Small intestine (tissue), 7 donors: ENCODE measurements around the gene MTNR1B. TPM values are rescaled to one million over a fixed set of nuclear protein-coding genes. Genes with fewer than 3 reads are reported as not detected.

Experiments
- DNase-seq, 2 donors: peaks; one replicate each; pipeline versions ENCODE4 v3.0.0 to v3.0.0-alpha.2; 2013
- FAIRE-seq: peaks from 2 replicates; lab custom pipeline; 2012; peaks lifted over from hg19 to GRCh38; lab: Jason Lieb, UNC
- H3K27ac ChIP-seq, 3 donors: one replicate each; pipeline ENCODE4 v1.5.1; 2013; ENCODE audit warnings: low read length in 2 of 3, mild to moderate bottlenecking in 2 of 3, control low read depth in 1 of 3, inconsistent platforms in 1 of 3, low read depth in 1 of 3, moderate library complexity in 1 of 3
- H3K27me3 ChIP-seq, 3 donors: one replicate each; pipeline ENCODE4 v1.6.1; 2013; ENCODE audit warnings: low read length in 3 of 3, inconsistent platforms in 1 of 3; ENCODE audit not compliant: control insufficient read depth in 3 of 3, insufficient read depth in 3 of 3
- H3K36me3 ChIP-seq, 3 donors: one replicate each; pipeline ENCODE4 v1.6.1; 2013; ENCODE audit warnings: low read length in 3 of 3, inconsistent platforms in 1 of 3, low read depth in 1 of 3, mild to moderate bottlenecking in 1 of 3, moderate library complexity in 1 of 3; ENCODE audit not compliant: control insufficient read depth in 3 of 3, insufficient read depth in 2 of 3
- H3K4me1 ChIP-seq, 3 donors: one replicate each; pipeline ENCODE4 v1.6.1; 2013; ENCODE audit warnings: low read length in 2 of 3, inconsistent platforms in 1 of 3, low read depth in 1 of 3, mild to moderate bottlenecking in 1 of 3, moderate library complexity in 1 of 3; ENCODE audit not compliant: control insufficient read depth in 3 of 3, insufficient read depth in 2 of 3
- H3K4me3 ChIP-seq, 3 donors: one replicate each; pipeline ENCODE4 v1.5.1; 2013; ENCODE audit warnings: low read length in 3 of 3, control low read depth in 1 of 3, inconsistent platforms in 1 of 3, low read depth in 1 of 3, mild to moderate bottlenecking in 1 of 3, moderate library complexity in 1 of 3
- H3K9me3 ChIP-seq, 2 donors: one replicate each; pipeline ENCODE4 v1.6.1; 2013; ENCODE audit warnings: low read depth in 1 of 2, low read length in 1 of 2; ENCODE audit not compliant: control insufficient read depth in 2 of 2, insufficient read depth in 1 of 2
- WGBS, 3 donors: extraction: QIAGEN DNeasy Blood & Tissue Kit; methylation state at CpG; one replicate each; pipeline ENCODE4 v1.1.7; 2013; 5-methylcytosine and 5-hydroxymethylcytosine counted together
- polyA plus RNA-seq, 4 donors: library from polyadenylated mRNA; stranded (reverse) in 3 of 4; unstranded in 1 of 4; fragments of 200-250 nt in 3 of 4; fragments of 120-200 nt in 1 of 4; gene quantifications; one replicate each; pipeline versions ENCODE4 v1.2.1 to v1.2.3, GENCODE V29; 2013
- donor health status: healthy with polysubstance abuse.
- donor health status: control.
- donor health status: control.
- donor health status: Bipolar disorder and iron deficiency.
- donor health status: healthy.

The MTNR1B gene
- polyA plus RNA-seq, 4 donors = not detected

DNA sequence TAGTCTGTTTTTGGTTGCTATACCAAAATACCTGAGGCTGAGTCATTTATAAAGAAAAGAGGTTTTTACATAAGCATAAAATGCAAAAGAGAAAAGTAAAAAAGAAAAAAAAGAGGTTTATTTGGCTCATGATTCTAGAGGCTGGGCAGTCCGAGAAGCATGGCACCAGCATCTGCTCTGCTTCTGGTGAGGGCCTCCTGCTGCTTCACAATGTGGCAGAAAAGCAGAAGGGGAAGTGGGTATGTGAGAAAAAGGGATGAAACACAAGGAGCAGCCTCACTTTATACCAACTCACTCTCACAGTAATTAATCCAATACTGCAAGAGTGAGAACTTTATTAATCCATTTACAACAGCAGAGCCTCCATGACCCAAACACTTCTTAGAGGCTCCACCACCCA is 47.1 kb downstream of the MTNR1B start:
- FAIRE-seq (no peak), DNase-seq (no peak)
- H3K36me3 ChIP-seq = no peaks in the 10 kb centered on the region

DNA sequence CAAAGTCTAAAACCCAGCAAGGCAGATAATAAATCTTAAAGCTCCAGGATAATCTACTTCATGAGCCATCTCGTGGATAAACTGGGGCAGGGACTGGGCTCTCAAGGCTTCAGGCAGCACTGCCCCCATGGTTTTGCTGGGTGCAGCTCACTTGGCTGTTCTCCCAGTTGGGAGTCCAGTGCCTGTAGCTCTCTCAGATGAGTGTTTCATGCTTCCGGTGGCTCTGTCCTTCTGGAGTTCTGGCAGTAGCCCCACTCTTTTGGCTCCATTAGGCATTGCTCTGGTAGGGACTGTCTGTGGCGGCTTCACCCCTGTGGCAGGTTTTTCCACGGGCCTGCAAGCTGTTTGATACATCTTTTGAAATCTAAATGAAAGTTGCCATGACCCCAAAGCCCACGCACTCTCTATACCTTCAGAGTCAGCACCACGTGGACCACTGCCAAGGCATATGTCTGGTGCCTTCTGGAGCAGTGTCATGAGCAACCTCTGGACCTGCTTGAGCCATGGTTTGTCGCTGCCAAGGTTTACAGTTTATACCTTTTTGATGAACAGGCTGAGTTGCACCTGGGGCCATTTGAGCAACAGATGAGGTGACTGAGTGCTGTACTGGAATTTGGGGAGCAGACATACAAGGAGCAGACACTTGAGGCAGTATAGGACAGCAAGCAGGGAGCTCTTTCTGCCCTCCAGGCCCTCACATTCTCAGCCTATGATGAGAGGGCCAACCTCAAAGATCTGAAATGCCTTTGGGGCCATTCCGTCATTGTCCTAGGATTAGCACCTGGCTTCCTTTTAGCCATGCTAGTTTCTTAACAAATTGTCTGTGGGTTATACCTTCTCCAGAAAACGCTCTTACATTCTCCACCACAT is 48.6 kb downstream of the MTNR1B start:
- no peak for FAIRE-seq
- DNase-seq = no peak

More for the DNA sequence above, 47.1 kb downstream of the MTNR1B start:
- Histone ChIP-seq H3K27ac (no peak overlapping the region), H3K4me1 (no peaks in the 10 kb centered on the region), H3K9me3 (no peaks in the 10 kb centered on the region), H3K4me3 (no peak overlapping the region), H3K27me3 (no peaks in the 10 kb centered on the region)
- WGBS, 3 donors = 72 to 92% (median 77%) methylated on average over 1 of the region's 1 CpG

DNA sequence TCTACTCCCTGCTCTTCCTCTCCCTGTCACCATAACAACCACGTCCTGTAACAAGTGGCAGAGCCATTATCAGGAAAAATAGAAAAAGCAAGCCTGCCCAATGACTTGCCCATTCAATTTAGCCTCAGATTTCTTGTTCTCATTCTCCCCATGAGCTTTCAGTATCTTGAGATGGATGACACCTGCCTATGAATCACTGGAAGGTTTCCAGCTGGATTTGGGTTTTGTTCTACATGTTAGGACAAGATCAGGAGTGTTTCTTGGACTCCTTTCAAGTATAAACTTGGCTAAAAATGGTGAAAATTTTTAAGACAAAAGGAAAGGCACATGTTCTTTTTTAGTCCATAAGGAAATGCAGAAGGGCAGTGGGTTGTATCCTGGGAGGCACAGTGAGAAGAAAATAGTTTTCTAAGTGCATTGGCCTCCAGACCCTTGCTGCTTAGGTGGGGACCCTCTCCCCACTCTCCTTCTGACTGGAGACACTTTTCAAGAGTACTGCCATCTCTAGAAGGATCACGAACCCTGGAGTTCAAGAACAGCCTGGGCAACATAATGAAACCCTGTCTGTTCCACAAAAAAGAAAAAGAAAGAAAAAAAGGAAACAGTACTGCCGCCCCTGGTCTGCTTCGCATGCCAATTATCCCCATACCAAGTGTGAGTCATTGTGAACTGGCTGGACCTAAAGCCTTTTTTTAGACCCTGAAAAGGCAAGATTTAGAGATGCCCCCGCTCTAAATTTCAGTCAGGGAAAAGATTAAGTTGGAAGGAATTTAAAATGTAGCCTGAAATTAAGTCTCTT is 51.0 kb downstream of the MTNR1B start:
- DNase-seq (no peak), FAIRE-seq (no peak)
- WGBS, 3 donors = 51 to 54% (median 52%) methylated on average over 5 of the region's 5 CpGs
- Histone ChIP-seq H3K4me3 (no peak overlapping the region), H3K4me1 (no peaks in the 10 kb centered on the region), H3K36me3 (no peaks in the 10 kb centered on the region), H3K27me3 (no peaks in the 10 kb centered on the region), H3K27ac (no peak overlapping the region), H3K9me3 (no peaks in the 10 kb centered on the region)

More for the DNA sequence above, 48.6 kb downstream of the MTNR1B start:
- 70 to 72% (median 71%) methylated on average over 9 of the region's 9 CpGs for WGBS, 3 donors
- no peaks in the 10 kb centered on the region for H3K4me1 ChIP-seq
- no peaks in the 10 kb centered on the region for H3K36me3 ChIP-seq
- H3K27me3 ChIP-seq = no peaks in the 10 kb centered on the region
- no peaks in the 10 kb centered on the region for H3K9me3 ChIP-seq
- H3K27ac ChIP-seq = no peak overlapping the region
- no peak overlapping the region for H3K4me3 ChIP-seq

DNA sequence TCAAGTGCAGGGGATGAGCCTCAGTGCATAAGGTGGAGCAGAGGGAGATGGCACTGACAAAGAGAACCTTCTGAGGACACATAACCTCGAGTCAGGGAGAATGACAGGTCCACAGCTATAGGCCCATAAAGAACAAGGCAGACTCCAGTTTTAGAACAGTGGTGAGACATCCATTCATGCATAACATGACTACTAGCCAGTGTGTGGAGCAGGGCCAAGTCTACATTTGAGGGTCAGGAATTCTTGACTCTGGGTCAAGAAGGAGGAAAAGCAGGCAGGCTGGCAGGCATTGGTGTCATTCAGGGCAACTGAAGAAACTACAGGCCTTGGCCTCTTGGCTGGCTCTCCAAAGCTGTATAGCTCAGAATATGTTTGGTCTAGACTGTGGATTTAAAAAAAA is 54.9 kb downstream of the MTNR1B start:
- Histone ChIP-seq H3K4me1 (no peaks in the 10 kb centered on the region), H3K4me3 (no peak overlapping the region), H3K9me3 (no peaks in the 10 kb centered on the region), H3K36me3 (no peaks in the 10 kb centered on the region), H3K27me3 (no peaks in the 10 kb centered on the region), H3K27ac (no peak overlapping the region)
- FAIRE-seq (no peak), DNase-seq (no peak)
- 25 to 58% (median 43%) methylated on average over 1 of the region's 1 CpG for WGBS, 3 donors

DNA sequence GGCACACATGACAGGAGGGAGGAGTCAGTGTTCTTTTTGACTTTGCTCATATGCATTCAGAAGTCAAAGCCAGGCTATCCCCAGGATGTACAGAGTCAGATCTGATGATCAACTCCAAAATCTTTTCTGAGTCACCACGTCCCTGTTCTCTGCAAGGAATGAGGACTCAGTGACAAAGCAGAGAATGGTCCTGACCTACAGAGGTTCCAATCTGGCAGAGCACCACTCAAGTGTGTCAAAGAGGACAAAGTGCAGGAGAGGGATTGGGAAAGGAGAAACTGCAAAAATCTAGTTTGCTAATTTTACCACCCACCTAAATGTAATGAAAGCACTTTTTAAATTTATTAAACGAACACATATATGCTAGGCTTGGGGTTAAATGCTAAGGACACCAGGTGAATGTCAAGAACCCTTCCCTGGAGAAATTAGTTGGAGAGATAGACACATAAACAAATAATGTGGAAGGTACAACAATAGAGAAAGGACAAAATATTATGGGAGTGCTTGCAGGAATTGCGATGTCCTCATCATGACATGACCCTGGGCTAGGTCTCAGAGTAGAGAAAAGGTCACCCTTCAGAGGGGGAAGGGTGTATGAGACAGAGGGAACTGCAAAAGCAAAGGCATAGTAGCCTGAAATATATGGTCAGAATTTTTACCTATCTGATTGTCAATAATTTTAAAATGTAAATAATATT is 56.3 kb downstream of the MTNR1B start:
- 60 to 80% (median 75%) methylated on average over 3 of the region's 3 CpGs for WGBS, 3 donors
- no peak for DNase-seq
- no peaks in the 10 kb centered on the region for H3K9me3 ChIP-seq
- no peak for FAIRE-seq
- H3K27ac ChIP-seq = no peak overlapping the region
- no peaks in the 10 kb centered on the region for H3K4me1 ChIP-seq
- no peaks in the 10 kb centered on the region for H3K36me3 ChIP-seq
- H3K4me3 ChIP-seq = no peak overlapping the region
- no peaks in the 10 kb centered on the region for H3K27me3 ChIP-seq

DNA sequence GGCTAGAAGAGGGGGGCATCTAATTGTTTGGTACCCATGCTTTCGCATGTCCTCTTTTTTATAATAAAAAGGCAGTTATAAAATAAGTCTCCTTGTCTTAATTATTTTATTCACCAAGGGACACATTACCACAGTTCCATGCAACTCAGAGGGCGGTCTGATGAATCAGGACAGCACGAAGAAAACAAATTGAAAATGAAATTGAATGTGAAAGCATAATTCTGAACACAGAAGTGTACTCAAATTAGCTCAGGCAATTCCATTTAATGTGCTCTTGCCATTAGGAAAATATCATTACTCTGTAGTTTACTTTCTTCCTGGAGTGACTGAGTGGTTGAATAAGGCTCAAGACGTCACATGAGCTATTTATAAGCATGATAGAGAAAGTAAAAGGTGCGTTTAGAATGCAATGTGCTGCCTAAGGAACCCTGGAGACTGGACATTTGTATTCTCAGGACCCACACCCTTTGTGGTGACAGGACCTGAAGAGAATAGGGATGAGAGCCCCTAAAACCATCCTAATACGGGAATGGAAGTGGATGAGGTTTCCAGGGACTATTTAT is 59.6 kb downstream of the MTNR1B start:
- Histone ChIP-seq H3K27me3 (no peaks in the 10 kb centered on the region), H3K36me3 (no peaks in the 10 kb centered on the region), H3K27ac (no peak overlapping the region), H3K4me1 (no peaks in the 10 kb centered on the region), H3K9me3 (no peaks in the 10 kb centered on the region), H3K4me3 (no peak overlapping the region)
- 44 to 53% (median 46%) methylated on average over 6 of the region's 6 CpGs for WGBS, 3 donors
- DNase-seq = no peak
- FAIRE-seq = no peak

DNA sequence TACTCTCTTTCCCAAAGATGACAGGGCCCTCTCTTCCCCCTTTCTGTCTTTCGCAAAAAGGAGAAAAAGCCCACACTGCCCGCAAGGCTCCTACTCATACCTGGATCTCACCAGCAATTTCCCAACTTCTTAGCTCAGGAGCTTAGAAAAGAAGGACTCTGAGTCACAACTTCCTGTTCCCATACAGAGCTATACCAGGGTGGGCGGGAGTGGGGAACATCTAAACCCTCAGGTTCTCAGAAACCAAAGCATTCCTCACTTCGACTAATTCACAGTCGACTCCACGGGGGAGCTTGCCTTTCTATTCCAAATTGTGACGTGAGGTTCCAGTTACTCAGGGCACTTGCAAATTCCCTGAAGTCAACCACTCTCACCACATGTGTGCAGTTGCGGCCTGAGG is 61.9 kb downstream of the MTNR1B start:
- Histone ChIP-seq H3K36me3 (no peaks in the 10 kb centered on the region), H3K27ac (no peak overlapping the region), H3K4me1 (no peaks in the 10 kb centered on the region), H3K9me3 (no peaks in the 10 kb centered on the region), H3K4me3 (no peak overlapping the region), H3K27me3 (no peaks in the 10 kb centered on the region)
- FAIRE-seq (no peak), DNase-seq (no peak)
- WGBS, 3 donors = 74 to 90% (median 80%) methylated on average over 7 to 8 of the region's 8 CpGs
